ENCODE data around the gene EARS2.

Gene EARS2

GRCh38 chr16:23510164-23510914, 46.8 kb downstream of the EARS2 start, which contains the start of gene GGA2:
TSS of gene GGA2 (minus strand) at chr16:23510494. CDS start at chr16:23510411, 83 bp downstream.
- DNase-seq (ENCODE audit: extremely low spot score) = peak; percentile 89
- POLR2A ChIA-PET = interaction anchor here (0.6 to 1.4 kb wide), 4 partner anchors 10 to 87 kb away, joined by 3 read pairs; partner anchors contain the start of genes EARS2 and UBFD1
- TF ChIP-seq SUZ12 (IDR thresholded peaks at IDR 0.05) = no peak
- peak; percentile 32; the same call in 1 of the 2 replicates for TF ChIP-seq ARNT (IDR thresholded peaks at IDR 0.05)
- TF ChIP-seq NFRKB (IDR thresholded peaks at IDR 0.05) = no peak
- TF ChIP-seq HDGF (IDR thresholded peaks at IDR 0.05; ENCODE audit: borderline replicate concordance) = no peak
- TF ChIP-seq SP1 (IDR thresholded peaks at IDR 0.05) = peak; percentile 75
- no peak for TF ChIP-seq ELF4 (IDR thresholded peaks at IDR 0.05)
- TF ChIP-seq LEF1 (IDR thresholded peaks at IDR 0.05; ENCODE audit: borderline replicate concordance) = peak; percentile 74; the same call in 1 of the 2 replicates
- TF ChIP-seq L3MBTL2 (conservative IDR thresholded peaks at IDR 0.05) = peak; percentile 50
- TF ChIP-seq BHLHE40 (IDR thresholded peaks at IDR 0.05; ENCODE audit: borderline replicate concordance) = no peak
- TF ChIP-seq, protein P1, sequence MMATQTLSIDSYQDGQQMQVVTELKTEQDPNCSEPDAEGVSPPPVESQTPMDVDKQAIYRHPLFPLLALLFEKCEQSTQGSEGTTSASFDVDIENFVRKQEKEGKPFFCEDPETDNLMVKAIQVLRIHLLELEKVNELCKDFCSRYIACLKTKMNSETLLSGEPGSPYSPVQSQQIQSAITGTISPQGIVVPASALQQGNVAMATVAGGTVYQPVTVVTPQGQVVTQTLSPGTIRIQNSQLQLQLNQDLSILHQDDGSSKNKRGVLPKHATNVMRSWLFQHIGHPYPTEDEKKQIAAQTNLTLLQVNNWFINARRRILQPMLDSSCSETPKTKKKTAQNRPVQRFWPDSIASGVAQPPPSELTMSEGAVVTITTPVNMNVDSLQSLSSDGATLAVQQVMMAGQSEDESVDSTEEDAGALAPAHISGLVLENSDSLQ (IDR thresholded peaks at IDR 0.05) = peak; percentile 89
- no peak for TF ChIP-seq FOXK2 (IDR thresholded peaks at IDR 0.05)
- TF ChIP-seq CTBP1 (IDR thresholded peaks at IDR 0.05; ENCODE audit: borderline replicate concordance) = no peak
- TF ChIP-seq FOXM1 (IDR thresholded peaks at IDR 0.05; ENCODE audit: borderline replicate concordance) = no peak
- no peak for TF ChIP-seq ZNF384 (IDR thresholded peaks at IDR 0.05)
- no peak for TF ChIP-seq FOXA1 (IDR thresholded peaks at IDR 0.05)
- no peak for TF ChIP-seq TARDBP (IDR thresholded peaks at IDR 0.05)
- CTCF ChIA-PET = no interaction called here

DNA sequence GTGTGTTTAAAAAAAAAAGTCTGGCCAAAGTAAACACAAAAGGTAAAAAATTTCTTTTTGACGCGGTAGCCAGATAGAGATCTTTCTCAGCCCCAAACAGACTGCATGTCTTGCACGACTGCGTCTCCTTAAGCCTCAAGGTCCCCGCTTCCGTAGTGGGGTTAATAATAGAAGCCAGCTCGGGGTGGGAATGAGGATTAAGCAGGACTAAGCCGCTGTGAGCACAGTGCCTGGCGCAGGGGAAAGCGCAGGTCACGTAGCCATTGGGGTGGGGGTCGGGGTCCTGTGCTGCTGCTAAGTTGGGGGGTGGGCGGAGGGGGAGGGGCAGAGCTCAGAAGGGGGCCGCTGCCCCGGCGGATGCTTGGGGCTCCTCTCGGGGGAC, 47.4 kb downstream of the EARS2 start:
- peak; percentile 10 for DNase-seq (ENCODE audit: extremely low spot score)
- TF ChIP-seq CTBP1 (IDR thresholded peaks at IDR 0.05; ENCODE audit: borderline replicate concordance) (no peak), FOXA1 (IDR thresholded peaks at IDR 0.05) (no peak), NFRKB (IDR thresholded peaks at IDR 0.05) (no peak), LEF1 (IDR thresholded peaks at IDR 0.05; ENCODE audit: borderline replicate concordance) (no peak), SP1 (IDR thresholded peaks at IDR 0.05) (no peak), L3MBTL2 (conservative IDR thresholded peaks at IDR 0.05) (no peak), SUZ12 (IDR thresholded peaks at IDR 0.05) (no peak), FOXK2 (IDR thresholded peaks at IDR 0.05) (no peak), BHLHE40 (IDR thresholded peaks at IDR 0.05; ENCODE audit: borderline replicate concordance) (no peak), TARDBP (IDR thresholded peaks at IDR 0.05) (no peak), ZNF384 (IDR thresholded peaks at IDR 0.05) (no peak), ARNT (IDR thresholded peaks at IDR 0.05) (no peak), HDGF (IDR thresholded peaks at IDR 0.05; ENCODE audit: borderline replicate concordance) (no peak), FOXM1 (IDR thresholded peaks at IDR 0.05; ENCODE audit: borderline replicate concordance) (no peak), ELF4 (IDR thresholded peaks at IDR 0.05) (no peak)
- TF ChIP-seq, protein P1 (IDR thresholded peaks at IDR 0.05) = no peak
- ChIA-PET CTCF (no interaction called here), POLR2A (interaction anchor here (1.0 to 1.4 kb wide), 3 partner anchors 11 to 47 kb away, joined by 3 read pairs; partner anchors contain the start of genes EARS2 and UBFD1)

DNA sequence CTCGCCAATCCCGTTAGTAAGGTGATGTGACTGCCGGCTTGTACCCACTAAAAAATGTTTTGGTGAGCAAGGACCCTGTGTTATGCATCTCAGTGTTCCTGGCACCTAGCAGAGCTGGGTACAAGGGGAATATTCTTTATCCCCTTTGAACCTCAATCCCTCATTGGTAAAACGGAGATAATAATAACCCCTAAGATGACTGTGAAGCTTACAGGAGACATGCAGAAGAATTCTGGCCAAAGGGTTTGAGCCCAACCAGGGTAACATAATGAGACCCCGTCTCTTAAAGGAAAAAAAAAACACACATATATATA, 47.8 kb downstream of the EARS2 start:
- TF ChIP-seq SUZ12 (IDR thresholded peaks at IDR 0.05) = no peak
- TF ChIP-seq BHLHE40 (IDR thresholded peaks at IDR 0.05; ENCODE audit: borderline replicate concordance) = no peak
- no peak for TF ChIP-seq FOXA1 (IDR thresholded peaks at IDR 0.05)
- TF ChIP-seq L3MBTL2 (conservative IDR thresholded peaks at IDR 0.05) = no peak
- TF ChIP-seq ZNF384 (IDR thresholded peaks at IDR 0.05) = no peak
- DNase-seq (ENCODE audit: extremely low spot score) = no peak
- ChIA-PET POLR2A (interaction anchor here (1.2 kb wide), 1 partner anchor 11 kb away, joined by 3 read pairs; no protein-coding TSS in a partner anchor), CTCF (no interaction called here)

- POLR2A ChIA-PET = interaction anchor here (1.2 kb wide), 1 partner anchor 10 kb away, joined by 3 read pairs; no protein-coding TSS in a partner anchor
Observed at GRCh38 chr16:23508589-23509440, 48.3 kb downstream of the EARS2 start.

DNA sequence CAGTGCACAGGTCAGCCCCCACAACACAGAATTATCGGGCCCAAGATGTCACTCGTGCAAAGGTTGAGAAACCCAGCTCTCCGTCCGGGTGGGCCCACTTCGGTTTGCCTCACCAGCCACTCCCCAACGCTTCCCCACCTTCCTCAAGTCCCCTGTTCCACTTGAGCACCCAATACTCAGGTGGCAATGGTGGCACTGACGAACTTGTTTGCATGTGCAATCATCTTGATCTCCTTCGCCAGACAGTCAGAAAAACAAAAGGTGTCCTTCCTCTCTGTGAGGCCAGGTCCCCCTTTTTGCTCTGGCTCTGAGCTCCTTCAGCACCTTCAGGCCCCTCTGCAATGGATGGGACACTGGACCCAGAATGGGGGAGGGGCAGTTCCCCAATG, 50.5 kb downstream of the EARS2 start:
- no peak for TF ChIP-seq HDGF (IDR thresholded peaks at IDR 0.05; ENCODE audit: borderline replicate concordance)
- no peak for TF ChIP-seq ZNF384 (IDR thresholded peaks at IDR 0.05)
- no peak for TF ChIP-seq FOXK2 (IDR thresholded peaks at IDR 0.05)
- no peak for TF ChIP-seq SUZ12 (IDR thresholded peaks at IDR 0.05)
- TF ChIP-seq ELF4 (IDR thresholded peaks at IDR 0.05) = no peak
- no peak for TF ChIP-seq FOXM1 (IDR thresholded peaks at IDR 0.05; ENCODE audit: borderline replicate concordance)
- TF ChIP-seq, protein P1 (IDR thresholded peaks at IDR 0.05) = no peak
- TF ChIP-seq BHLHE40 (IDR thresholded peaks at IDR 0.05; ENCODE audit: borderline replicate concordance) = no peak
- no peak for TF ChIP-seq CTBP1 (IDR thresholded peaks at IDR 0.05; ENCODE audit: borderline replicate concordance)
- no peak for TF ChIP-seq ARNT (IDR thresholded peaks at IDR 0.05)
- no peak for TF ChIP-seq L3MBTL2 (conservative IDR thresholded peaks at IDR 0.05)
- TF ChIP-seq NFRKB (IDR thresholded peaks at IDR 0.05) = no peak
- TF ChIP-seq FOXA1 (IDR thresholded peaks at IDR 0.05) = no peak
- no peak for TF ChIP-seq LEF1 (IDR thresholded peaks at IDR 0.05; ENCODE audit: borderline replicate concordance)
- no peak for TF ChIP-seq TARDBP (IDR thresholded peaks at IDR 0.05)
- no peak for TF ChIP-seq SP1 (IDR thresholded peaks at IDR 0.05)
- CTCF ChIA-PET = interaction anchor here (0.6 to 1.0 kb wide), 2 partner anchors 71 to 93 kb away, joined by 3 to 5 read pairs; no protein-coding TSS in a partner anchor
- DNase-seq (ENCODE audit: extremely low spot score) = no peak
- POLR2A ChIA-PET = no interaction called here

More at GRCh38 chr16:23508589-23509440, 48.3 kb downstream of the EARS2 start:
- CTCF ChIA-PET = no interaction called here
- TF ChIP-seq HDGF (IDR thresholded peaks at IDR 0.05; ENCODE audit: borderline replicate concordance) = no peak
- peak; percentile 17 for DNase-seq (ENCODE audit: extremely low spot score)
